ENCODE data around the gene KIAA2012. TPM values are rescaled to one million over a fixed set of nuclear protein-coding genes. Genes with fewer than 3 reads are reported as not detected.

KIAA2012 gene
- total and polyA plus RNA-seq, 2 of the 8 experiments (the other 6 are each of a cell fraction or from before 2014, with no cell fraction given), result not detected

DNA sequence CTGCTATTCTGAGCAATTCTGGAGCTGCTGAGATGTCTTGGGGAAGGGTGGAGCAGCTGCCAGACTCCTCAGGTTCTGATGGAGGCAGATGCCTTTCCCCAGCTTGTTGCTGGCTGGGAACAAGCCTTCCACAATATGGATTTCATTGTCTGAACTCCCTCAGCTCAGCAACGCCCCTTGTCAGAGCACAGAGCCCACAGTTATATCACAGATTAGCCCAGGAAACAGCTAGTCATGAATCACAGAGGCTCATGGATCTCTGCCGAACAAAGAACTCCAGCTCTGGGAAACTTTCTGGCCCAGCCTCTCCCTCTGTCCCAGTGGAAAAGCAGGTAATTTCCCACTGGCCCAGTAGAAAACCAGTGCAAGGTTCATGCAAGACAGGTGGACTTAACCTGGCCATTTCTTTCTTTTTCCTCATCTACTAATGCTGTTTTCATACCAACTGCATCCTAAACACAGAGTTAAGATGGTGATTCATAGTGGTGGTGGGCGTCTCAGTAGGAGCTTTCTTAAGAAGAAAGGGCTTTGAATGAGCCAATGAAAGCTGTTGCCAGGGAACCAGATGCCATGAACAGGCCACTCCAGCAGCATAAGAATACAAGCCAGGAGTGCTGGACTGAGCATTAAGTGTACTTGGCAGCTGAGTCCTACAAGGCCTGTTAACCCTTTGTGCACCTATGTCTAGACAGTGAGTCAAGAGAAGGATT lies 8.7 kb upstream of the KIAA2012 start (continued):
- TF ChIP-seq HDAC2 (IDR thresholded peaks at IDR 0.05; ENCODE audit: borderline replicate concordance in 1 of 2, low read depth in 2 of 2, low read length in 2 of 2), result no peak
- TF ChIP-seq TAF7 (optimal IDR thresholded peaks at IDR 0.05; ENCODE audit: borderline replicate concordance, low read depth, low read length), result no peak
- TF ChIP-seq, protein P1, sequence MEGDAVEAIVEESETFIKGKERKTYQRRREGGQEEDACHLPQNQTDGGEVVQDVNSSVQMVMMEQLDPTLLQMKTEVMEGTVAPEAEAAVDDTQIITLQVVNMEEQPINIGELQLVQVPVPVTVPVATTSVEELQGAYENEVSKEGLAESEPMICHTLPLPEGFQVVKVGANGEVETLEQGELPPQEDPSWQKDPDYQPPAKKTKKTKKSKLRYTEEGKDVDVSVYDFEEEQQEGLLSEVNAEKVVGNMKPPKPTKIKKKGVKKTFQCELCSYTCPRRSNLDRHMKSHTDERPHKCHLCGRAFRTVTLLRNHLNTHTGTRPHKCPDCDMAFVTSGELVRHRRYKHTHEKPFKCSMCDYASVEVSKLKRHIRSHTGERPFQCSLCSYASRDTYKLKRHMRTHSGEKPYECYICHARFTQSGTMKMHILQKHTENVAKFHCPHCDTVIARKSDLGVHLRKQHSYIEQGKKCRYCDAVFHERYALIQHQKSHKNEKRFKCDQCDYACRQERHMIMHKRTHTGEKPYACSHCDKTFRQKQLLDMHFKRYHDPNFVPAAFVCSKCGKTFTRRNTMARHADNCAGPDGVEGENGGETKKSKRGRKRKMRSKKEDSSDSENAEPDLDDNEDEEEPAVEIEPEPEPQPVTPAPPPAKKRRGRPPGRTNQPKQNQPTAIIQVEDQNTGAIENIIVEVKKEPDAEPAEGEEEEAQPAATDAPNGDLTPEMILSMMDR (IDR thresholded peaks at IDR 0.05; ENCODE audit: control extremely low read depth in 1 of 3, insufficient read depth in 1 of 3, low read depth in 1 of 3, low read length in 3 of 3), result no peak
- no peak for TF ChIP-seq TEAD4 (IDR thresholded peaks at IDR 0.05; ENCODE audit: low read depth, low read length)
- TF ChIP-seq ASH2L (IDR thresholded peaks at IDR 0.05; ENCODE audit: low read length), result peak; percentile 31
- TF ChIP-seq YY1 (IDR thresholded peaks at IDR 0.05; ENCODE audit: low read depth, low read length), result no peak

All from H1 (cell line).